ENCODE results near the gene SLC25A19. TPM values are rescaled to one million over a fixed set of nuclear protein-coding genes. Genes with fewer than 3 reads are reported as not detected.

SLC25A19 gene
- total and polyA plus RNA-seq, 9 of the 15 experiments (the other 6 are each of a cell fraction or from before 2014, with no cell fraction given) = 33.4 to 76.6 (median 55.3) TPM

DNA sequence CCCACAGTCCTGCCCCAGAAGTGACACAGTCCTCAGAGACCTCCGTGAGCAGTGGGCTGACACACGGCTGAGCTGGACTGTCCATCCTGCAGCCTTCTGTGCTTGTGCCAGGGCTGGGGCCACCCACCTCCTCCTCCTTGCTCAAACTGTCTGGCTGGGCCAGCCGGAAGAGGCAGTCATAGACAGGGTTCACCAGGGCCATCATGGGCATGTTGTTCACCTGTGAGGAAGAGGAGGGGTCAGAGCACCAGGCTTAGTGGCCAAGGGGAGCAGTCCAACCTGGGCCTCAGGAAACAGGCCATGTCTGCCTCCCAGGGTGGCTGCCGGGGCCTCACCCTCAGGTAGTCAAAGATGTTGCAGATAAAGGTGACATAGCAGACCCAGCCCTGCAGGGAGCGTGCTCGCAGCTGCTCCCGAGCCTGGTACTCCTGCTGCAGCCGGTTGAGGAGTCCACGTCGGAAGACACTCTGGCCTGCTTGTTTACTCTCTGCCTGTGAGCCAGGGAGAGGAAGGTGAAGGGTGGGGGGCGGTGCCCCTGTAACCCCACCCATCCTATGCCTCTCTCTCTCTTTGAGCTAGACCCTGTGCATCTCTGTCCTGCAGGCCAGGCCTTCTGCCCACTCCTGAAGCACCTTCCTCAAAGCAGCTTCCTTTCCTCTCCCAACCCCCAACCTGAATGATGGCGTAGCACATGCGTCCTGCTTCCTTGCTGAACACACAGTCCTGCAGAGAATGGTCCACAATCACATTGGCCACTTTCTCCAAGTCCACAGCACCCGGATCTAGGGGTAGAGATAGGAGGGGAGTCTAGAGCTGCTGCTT lies 21.6 kb downstream of the SLC25A19 start (continued):
- no peak for TF ChIP-seq ATF3 (IDR thresholded peaks at IDR 0.05)
- TF ChIP-seq ATF3 (CRISPR knock-in tag; conservative IDR thresholded peaks at IDR 0.05) = no peak
- 0 out of 2 replicates have a peak, but pooled peaks have one; percentile 20 for TF ChIP-seq ARID1B (IDR thresholded peaks at IDR 0.05)
- no peak for TF ChIP-seq THAP7 (CRISPR knock-in tag; IDR thresholded peaks at IDR 0.05)
- TF ChIP-seq EP400 (IDR thresholded peaks at IDR 0.05) = peak; percentile 61; the same call in 1 of the 2 replicates
- peak; percentile 39 for TF ChIP-seq RBFOX2 (IDR thresholded peaks at IDR 0.05; ENCODE audit: low read depth, low read length)
- TF ChIP-seq, protein P1, sequence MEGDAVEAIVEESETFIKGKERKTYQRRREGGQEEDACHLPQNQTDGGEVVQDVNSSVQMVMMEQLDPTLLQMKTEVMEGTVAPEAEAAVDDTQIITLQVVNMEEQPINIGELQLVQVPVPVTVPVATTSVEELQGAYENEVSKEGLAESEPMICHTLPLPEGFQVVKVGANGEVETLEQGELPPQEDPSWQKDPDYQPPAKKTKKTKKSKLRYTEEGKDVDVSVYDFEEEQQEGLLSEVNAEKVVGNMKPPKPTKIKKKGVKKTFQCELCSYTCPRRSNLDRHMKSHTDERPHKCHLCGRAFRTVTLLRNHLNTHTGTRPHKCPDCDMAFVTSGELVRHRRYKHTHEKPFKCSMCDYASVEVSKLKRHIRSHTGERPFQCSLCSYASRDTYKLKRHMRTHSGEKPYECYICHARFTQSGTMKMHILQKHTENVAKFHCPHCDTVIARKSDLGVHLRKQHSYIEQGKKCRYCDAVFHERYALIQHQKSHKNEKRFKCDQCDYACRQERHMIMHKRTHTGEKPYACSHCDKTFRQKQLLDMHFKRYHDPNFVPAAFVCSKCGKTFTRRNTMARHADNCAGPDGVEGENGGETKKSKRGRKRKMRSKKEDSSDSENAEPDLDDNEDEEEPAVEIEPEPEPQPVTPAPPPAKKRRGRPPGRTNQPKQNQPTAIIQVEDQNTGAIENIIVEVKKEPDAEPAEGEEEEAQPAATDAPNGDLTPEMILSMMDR (IDR thresholded peaks at IDR 0.05 in 2 of 3, conservative IDR thresholded peaks at IDR 0.05 in 1 of 3; ENCODE audit: insufficient read depth in 2 of 3, low read depth in 1 of 3, low read length in 3 of 3) = peak; percentile 64 to 70 (median 64)
- TF ChIP-seq SMAD4 (CRISPR knock-in tag; conservative IDR thresholded peaks at IDR 0.05) = 0 out of 2 replicates have a peak, but pooled peaks have one; percentile 30
- 0 out of 2 replicates have a peak, but pooled peaks have one; percentile 37 for TF ChIP-seq LEF1 (IDR thresholded peaks at IDR 0.05)
- peak; percentile 54; the same call in 1 of the 2 replicates for TF ChIP-seq MTA3 (IDR thresholded peaks at IDR 0.05; ENCODE audit: borderline replicate concordance)
- peak; percentile 66 to 93 for TF ChIP-seq FOXA3 (CRISPR knock-in tag; conservative IDR thresholded peaks at IDR 0.05 in 1 of 2, IDR thresholded peaks at IDR 0.05 in 1 of 2)
- TF ChIP-seq JUND (IDR thresholded peaks at IDR 0.05; ENCODE audit: borderline replicate concordance, low read depth, low read length) = 0 out of 2 replicates have a peak, but pooled peaks have one; percentile 3
- no peak; the same call in 2 of the 3 replicates for TF ChIP-seq JUND (tag; IDR thresholded peaks at IDR 0.05; ENCODE audit: borderline replicate concordance, low read depth, low read length)
- peak; percentile 84; the same call in 1 of the 2 replicates for TF ChIP-seq FOXK1 (CRISPR knock-in tag; IDR thresholded peaks at IDR 0.05; ENCODE audit: borderline replicate concordance)
- peak in 1 of 2 experiments; percentile 34; a peak in 2 of 4 replicates for TF ChIP-seq MNT (conservative IDR thresholded peaks at IDR 0.05)
- peak; percentile 32; the same call in 1 of the 2 replicates for TF ChIP-seq ZBTB7A (IDR thresholded peaks at IDR 0.05; ENCODE audit: borderline replicate concordance, control insufficient read depth, low read depth, low read length)
- TF ChIP-seq EP300 (IDR thresholded peaks at IDR 0.05; ENCODE audit: low read length) = 0 out of 2 replicates have a peak, but pooled peaks have one; percentile 4
- no peak for TF ChIP-seq SMARCA5 (IDR thresholded peaks at IDR 0.05)
- TF ChIP-seq FOS (IDR thresholded peaks at IDR 0.05; ENCODE audit: extremely low read depth, insufficient read length) = no peak
